Keratinocyte (primary cell): ENCODE data around the gene CCNK.

Experiments used
- CTCF ChIP-seq, 3 experiments: IDR thresholded peaks in 1 of 3; conservative IDR thresholded peaks in 1 of 3; optimal IDR thresholded peaks in 1 of 3; 2 replicates in 2 of 3; 3 replicates in 1 of 3; pipeline versions ENCODE3 to v1.5.1; 2011; ENCODE audit warnings: low read length in 3 of 3, mild to moderate bottlenecking in 3 of 3, moderate library complexity in 2 of 3, control low read depth in 1 of 3, inconsistent platforms in 1 of 3; ENCODE audit not compliant: insufficient read depth in 2 of 3; ENCODE audit errors: extremely low read depth in 1 of 3
- EZH2 ChIP-seq: IDR thresholded peaks from one replicate; pipeline ENCODE4 v1.6.1; 2012; ENCODE audit warnings: inconsistent platforms, mild to moderate bottlenecking, low read length, moderate library complexity

- TF ChIP-seq CTCF (optimal IDR thresholded peaks at IDR 0.05 in 1 of 3, IDR thresholded peaks at IDR 0.05 in 1 of 3, conservative IDR thresholded peaks at IDR 0.05 in 1 of 3; ENCODE audit: extremely low read depth in 1 of 3, insufficient read depth in 2 of 3, low read length in 3 of 3) (no peak), EZH2 (no peak)
These were observed 27.9 kb downstream of the CCNK start for GRCh38 chr14:99508896-99509629.
